ENCODE measurements around the gene CD200R1L.

DNA sequence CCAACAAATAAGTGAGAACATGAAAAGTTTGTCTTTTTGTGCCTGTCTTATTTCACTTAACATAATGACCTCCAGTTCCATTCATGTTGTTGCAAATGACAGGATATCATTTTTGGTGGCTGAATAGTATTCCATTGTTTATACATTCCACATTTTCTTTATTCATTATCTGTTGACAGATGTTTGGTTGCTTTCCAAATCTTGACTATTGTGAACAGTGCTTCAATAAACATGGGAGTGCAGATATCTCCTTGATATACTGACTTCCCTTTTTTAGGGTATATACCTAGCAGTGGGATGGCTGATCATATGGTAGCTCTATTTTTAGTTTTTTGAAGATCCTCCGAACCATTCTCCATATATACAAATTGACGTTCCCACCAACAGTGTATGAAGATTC, 19.1 kb upstream of the CD200R1L start:
- TF ChIP-seq, protein P1, sequence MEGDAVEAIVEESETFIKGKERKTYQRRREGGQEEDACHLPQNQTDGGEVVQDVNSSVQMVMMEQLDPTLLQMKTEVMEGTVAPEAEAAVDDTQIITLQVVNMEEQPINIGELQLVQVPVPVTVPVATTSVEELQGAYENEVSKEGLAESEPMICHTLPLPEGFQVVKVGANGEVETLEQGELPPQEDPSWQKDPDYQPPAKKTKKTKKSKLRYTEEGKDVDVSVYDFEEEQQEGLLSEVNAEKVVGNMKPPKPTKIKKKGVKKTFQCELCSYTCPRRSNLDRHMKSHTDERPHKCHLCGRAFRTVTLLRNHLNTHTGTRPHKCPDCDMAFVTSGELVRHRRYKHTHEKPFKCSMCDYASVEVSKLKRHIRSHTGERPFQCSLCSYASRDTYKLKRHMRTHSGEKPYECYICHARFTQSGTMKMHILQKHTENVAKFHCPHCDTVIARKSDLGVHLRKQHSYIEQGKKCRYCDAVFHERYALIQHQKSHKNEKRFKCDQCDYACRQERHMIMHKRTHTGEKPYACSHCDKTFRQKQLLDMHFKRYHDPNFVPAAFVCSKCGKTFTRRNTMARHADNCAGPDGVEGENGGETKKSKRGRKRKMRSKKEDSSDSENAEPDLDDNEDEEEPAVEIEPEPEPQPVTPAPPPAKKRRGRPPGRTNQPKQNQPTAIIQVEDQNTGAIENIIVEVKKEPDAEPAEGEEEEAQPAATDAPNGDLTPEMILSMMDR (conservative IDR thresholded peaks at IDR 0.05; ENCODE audit: low read length), result no peak
- TF ChIP-seq EZH2phosphoT487 (IDR thresholded peaks at IDR 0.05; ENCODE audit: borderline replicate concordance, low read depth, low read length), result no peak

Measured in OCI-LY7 (cell line).